ENCODE results near the gene COMMD4.
A peak's percentile ranks its signal among the peaks of the same experiment; 100 is the strongest.

COMMD4 gene

DNA sequence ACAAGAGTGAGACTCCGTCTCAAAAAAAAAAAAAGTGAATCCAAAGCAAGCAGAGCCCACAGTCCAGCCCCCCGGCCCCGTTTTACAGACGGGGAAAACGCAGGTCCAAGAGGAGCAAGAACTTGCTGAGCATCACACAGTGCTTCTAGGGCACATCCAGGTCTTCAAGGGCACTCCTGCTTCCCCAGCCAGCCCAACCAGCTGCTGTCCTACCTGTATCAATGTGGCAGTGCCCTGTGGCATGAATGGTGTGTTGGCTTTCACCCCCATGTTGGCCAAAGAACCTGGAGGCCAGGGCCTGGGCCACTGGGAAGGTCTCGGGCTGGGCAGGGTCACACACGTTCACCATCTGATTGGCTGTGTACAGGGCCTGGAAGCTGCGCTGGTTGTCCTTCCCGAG lies 27.9 kb downstream of the COMMD4 start:
- no peaks in the 10 kb centered on the region for H4K20me1 ChIP-seq (ENCODE audit: insufficient read depth, low read length, poor library complexity, severe bottlenecking)
- H3K36me3 ChIP-seq (ENCODE audit: insufficient read depth, low read length): peaks cover 9% of the 10 kb centered on the region; the same call in 1 of the 2 replicates
- no peaks in the 10 kb centered on the region for H3K9me3 ChIP-seq (ENCODE audit: insufficient read depth, low read depth, low read length)
- H3K4me2 ChIP-seq (ENCODE audit: low read depth, low read length, poor library complexity, severe bottlenecking): no peak overlapping the region
- TF ChIP-seq EZH2phosphoT487 (IDR thresholded peaks at IDR 0.05; ENCODE audit: borderline replicate concordance) (no peak), CTCF (conservative IDR thresholded peaks at IDR 0.05; ENCODE audit: low read length) (no peak)
- H3K9ac ChIP-seq (ENCODE audit: low read depth, low read length, poor library complexity, severe bottlenecking): no peak overlapping the region
- H2AFZ ChIP-seq (ENCODE audit: low read length): no peak overlapping the region
- H3K27me3 ChIP-seq (ENCODE audit: insufficient read depth, low read length, poor library complexity, severe bottlenecking): no peaks in the 10 kb centered on the region
- no peaks in the 10 kb centered on the region for H3F3A ChIP-seq (ENCODE audit: low read depth)
- no peaks in the 10 kb centered on the region for H3K9me2 ChIP-seq (replicated peaks; ENCODE audit: low read depth, low read length)
- H3K4me3 ChIP-seq (ENCODE audit: low read length, poor library complexity, severe bottlenecking): no peak overlapping the region
- peaks cover 16% of the 10 kb centered on the region for H3K79me2 ChIP-seq (ENCODE audit: insufficient read depth, low read length)
- H3K4me1 ChIP-seq (ENCODE audit: insufficient read depth, low read length, poor library complexity, severe bottlenecking): peaks cover 11% of the 10 kb centered on the region

GRCh38 chr15:75364881-75365280 lies 29.0 kb downstream of the COMMD4 start:
- no peak for TF ChIP-seq CTCF (conservative IDR thresholded peaks at IDR 0.05; ENCODE audit: low read length)
- no peak for TF ChIP-seq EZH2phosphoT487 (IDR thresholded peaks at IDR 0.05; ENCODE audit: borderline replicate concordance)
- Histone ChIP-seq H3K79me2 (ENCODE audit: insufficient read depth, low read length) (peaks cover 24% of the 10 kb centered on the region), H3F3A (ENCODE audit: low read depth) (no peaks in the 10 kb centered on the region)

DNA sequence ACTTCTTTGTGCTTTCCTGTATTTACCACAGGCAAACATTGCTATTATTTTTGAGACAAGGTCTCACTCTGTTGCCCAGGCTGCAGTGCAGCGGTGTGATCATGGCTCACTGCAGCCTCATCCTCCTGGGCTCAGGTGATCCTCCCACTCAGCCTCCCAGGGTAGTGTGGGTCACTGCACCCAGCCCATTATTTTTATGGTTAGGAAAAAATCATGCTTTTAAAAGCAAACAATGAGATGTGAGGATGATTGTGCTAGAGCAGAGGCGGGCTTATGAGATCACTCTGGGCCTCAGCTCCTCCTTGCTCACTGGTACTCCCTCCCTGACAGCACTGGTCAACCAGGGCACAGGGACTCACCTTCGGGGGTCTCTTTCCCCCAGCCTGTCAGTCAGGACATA lies 30.3 kb downstream of the COMMD4 start:
- H3K9me3 ChIP-seq (ENCODE audit: insufficient read depth, low read depth, low read length): no peaks in the 10 kb centered on the region
- no peaks in the 10 kb centered on the region for H4K20me1 ChIP-seq (ENCODE audit: insufficient read depth, low read length, poor library complexity, severe bottlenecking)
- no peaks in the 10 kb centered on the region for H3K27me3 ChIP-seq (ENCODE audit: insufficient read depth, low read length, poor library complexity, severe bottlenecking)
- no peaks in the 10 kb centered on the region for H3F3A ChIP-seq (ENCODE audit: low read depth)
- H3K36me3 ChIP-seq (ENCODE audit: insufficient read depth, low read length): peaks cover 24% of the 10 kb centered on the region
- no peak overlapping the region for H3K9ac ChIP-seq (ENCODE audit: low read depth, low read length, poor library complexity, severe bottlenecking)
- peak overlapping the region; percentile 93 for H3K4me2 ChIP-seq (ENCODE audit: low read depth, low read length, poor library complexity, severe bottlenecking)
- peaks cover 24% of the 10 kb centered on the region for H3K79me2 ChIP-seq (ENCODE audit: insufficient read depth, low read length)
- TF ChIP-seq EZH2phosphoT487 (IDR thresholded peaks at IDR 0.05; ENCODE audit: borderline replicate concordance) (no peak), CTCF (conservative IDR thresholded peaks at IDR 0.05; ENCODE audit: low read length) (no peak)
- no peaks in the 10 kb centered on the region for H3K9me2 ChIP-seq (replicated peaks; ENCODE audit: low read depth, low read length)
- no peak overlapping the region for H3K4me3 ChIP-seq (ENCODE audit: low read length, poor library complexity, severe bottlenecking)
- H2AFZ ChIP-seq (ENCODE audit: low read length): no peak overlapping the region
- H3K4me1 ChIP-seq (ENCODE audit: insufficient read depth, low read length, poor library complexity, severe bottlenecking): peaks cover 17% of the 10 kb centered on the region

More at GRCh38 chr15:75364881-75365280, 29.0 kb downstream of the COMMD4 start:
- Histone ChIP-seq H3K4me3 (ENCODE audit: low read length, poor library complexity, severe bottlenecking) (no peak overlapping the region), H4K20me1 (ENCODE audit: insufficient read depth, low read length, poor library complexity, severe bottlenecking) (no peaks in the 10 kb centered on the region), H2AFZ (ENCODE audit: low read length) (no peak overlapping the region), H3K27me3 (ENCODE audit: insufficient read depth, low read length, poor library complexity, severe bottlenecking) (no peaks in the 10 kb centered on the region), H3K9me2 (replicated peaks; ENCODE audit: low read depth, low read length) (no peaks in the 10 kb centered on the region), H3K9me3 (ENCODE audit: insufficient read depth, low read depth, low read length) (no peaks in the 10 kb centered on the region), H3K4me2 (ENCODE audit: low read depth, low read length, poor library complexity, severe bottlenecking) (no peak overlapping the region), H3K36me3 (ENCODE audit: insufficient read depth, low read length) (peaks cover 12% of the 10 kb centered on the region; the same call in 1 of the 2 replicates), H3K9ac (ENCODE audit: low read depth, low read length, poor library complexity, severe bottlenecking) (no peak overlapping the region), H3K4me1 (ENCODE audit: insufficient read depth, low read length, poor library complexity, severe bottlenecking) (peaks cover 17% of the 10 kb centered on the region)
